Smooth muscle cell of bladder (primary cell): ENCODE measurements around the gene PKN3. TPM values are rescaled to one million over a fixed set of nuclear protein-coding genes. Genes with fewer than 3 reads are reported as not detected.

Experiments
- total RNA-seq: library from RNA; depleted of rRNA; stranded (reverse); fragments of >200 nt; gene quantifications from 2 replicates; pipeline ENCODE4 v1.2.3, GENCODE V29; 2014

Gene PKN3
- total RNA-seq: 0.55 and 0.85 TPM in 2 replicates

DNA sequence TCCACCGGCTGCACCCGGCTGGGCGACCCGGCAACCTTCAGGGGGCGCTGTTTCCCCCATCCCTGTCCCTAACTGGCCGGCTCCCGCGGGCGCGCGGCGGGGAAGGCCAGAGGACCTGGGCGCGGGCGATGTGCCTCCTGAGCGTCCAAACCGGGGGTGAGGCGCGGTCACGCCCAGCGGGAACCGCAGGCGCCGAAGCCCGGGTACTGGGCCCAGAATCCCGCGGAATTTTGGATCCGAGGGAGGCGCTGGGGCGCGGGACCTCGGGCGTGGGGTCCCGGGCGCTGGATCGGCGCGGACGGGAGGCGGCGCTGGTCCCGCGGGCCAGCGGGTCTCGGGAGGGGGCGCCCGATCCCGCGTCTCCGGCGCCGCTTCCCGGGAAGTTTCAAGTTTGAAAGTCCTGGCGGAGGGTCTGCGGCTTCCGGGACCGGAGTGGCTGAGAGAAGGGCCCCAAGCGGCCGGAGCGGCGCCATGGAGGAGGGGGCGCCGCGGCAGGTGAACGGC lies at the start of gene PKN3:
Gene PKN3, plus strand, starts transcription at position 59 of the 504 bp plus-strand sequence. Its CDS starts 413 bp downstream, at position 472.

DNA sequence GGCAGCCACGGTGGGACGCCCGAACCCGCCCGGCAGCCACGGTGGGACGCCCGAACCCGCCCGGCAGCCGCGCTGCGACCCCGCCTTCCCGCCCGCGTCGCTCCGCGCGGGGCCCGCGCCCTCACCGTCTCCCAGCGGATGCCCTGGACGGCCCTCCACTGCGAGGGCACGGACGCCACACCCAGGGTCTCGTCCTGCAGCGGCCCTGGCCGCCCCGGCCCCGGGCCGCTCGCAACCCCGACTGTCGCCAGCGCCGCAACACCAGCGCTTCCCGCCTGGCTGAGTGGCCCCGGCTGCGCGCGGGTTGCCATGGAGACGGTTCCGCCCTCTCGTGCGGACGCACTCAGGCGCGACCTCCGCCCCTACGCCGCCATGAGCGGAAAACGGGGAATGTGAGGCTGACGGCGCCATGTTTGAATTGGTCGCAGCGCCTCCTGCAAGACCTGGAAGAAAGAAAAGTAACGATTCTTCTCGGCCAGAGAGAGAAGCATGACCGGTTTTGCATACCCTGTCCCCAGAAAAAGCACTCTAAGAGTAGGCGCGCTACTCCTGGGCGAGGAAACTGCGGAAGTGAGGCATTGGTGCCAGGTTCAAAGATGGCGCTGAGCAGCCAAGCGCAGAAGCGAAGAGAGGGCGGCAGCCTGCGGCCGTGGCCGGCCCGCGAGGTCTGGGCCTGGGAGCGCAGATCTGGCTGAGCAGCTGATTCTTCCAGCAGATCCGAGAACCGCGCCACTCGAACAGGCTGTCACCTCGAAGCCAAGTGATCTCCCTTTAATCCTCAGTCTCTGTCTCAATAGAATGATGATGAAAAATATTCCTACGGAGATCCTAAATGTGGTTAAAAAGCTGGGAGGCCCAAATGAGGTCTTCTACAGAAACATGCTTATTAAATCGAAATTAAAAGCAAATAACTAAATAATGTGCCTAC lies 45.6 kb upstream of the PKN3 start, which contains the start of gene DYNC2I2:
Gene DYNC2I2, minus strand, starts transcription at position 432 of the 928 bp plus-strand sequence. Its CDS starts 121 bp downstream, at position 311.

DNA sequence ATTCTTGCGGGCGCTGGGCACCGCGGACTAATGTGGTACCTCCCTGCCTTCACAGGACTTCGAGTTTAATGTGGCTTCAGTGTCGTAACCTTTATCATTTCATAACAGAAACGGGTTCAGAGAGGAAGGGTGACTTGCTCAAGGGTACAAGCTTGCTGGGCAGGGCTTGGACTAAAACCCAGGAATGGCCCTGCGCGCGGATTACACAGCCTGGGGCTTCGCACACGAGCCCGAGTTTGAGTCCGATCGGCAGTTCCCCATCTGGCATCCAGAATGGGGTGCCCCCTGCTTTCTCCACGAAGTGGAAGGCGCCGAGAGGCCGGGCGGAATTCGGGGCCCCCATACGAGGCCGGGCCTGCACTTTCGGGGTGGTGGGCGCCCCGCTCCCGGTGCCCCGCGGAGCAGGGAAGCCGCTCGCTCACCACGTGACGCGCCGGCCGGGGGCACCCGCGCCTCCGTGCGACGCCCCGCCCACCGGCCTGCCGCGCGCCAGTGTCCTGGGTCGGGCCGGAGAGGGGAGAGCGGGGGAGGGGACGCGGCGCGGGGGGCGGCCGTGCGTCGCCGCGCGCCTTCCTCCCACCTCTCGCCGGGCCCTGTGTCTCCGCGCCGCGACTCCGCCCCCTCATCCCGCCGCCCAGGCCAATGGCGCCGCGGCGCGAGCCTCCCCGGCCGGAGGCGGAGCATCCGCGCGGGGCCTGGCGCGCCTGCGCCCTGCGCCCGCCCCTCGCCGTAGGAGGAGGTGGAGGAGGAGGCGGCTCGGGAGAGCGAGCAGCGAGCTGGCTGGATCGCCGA lies 13.6 kb upstream of the PKN3 start, which contains the start of gene SET:
Gene SET, plus strand, starts transcription at position 722 of the 792 bp plus-strand sequence. CDS start 361 bp downstream, outside the sequence.

DNA sequence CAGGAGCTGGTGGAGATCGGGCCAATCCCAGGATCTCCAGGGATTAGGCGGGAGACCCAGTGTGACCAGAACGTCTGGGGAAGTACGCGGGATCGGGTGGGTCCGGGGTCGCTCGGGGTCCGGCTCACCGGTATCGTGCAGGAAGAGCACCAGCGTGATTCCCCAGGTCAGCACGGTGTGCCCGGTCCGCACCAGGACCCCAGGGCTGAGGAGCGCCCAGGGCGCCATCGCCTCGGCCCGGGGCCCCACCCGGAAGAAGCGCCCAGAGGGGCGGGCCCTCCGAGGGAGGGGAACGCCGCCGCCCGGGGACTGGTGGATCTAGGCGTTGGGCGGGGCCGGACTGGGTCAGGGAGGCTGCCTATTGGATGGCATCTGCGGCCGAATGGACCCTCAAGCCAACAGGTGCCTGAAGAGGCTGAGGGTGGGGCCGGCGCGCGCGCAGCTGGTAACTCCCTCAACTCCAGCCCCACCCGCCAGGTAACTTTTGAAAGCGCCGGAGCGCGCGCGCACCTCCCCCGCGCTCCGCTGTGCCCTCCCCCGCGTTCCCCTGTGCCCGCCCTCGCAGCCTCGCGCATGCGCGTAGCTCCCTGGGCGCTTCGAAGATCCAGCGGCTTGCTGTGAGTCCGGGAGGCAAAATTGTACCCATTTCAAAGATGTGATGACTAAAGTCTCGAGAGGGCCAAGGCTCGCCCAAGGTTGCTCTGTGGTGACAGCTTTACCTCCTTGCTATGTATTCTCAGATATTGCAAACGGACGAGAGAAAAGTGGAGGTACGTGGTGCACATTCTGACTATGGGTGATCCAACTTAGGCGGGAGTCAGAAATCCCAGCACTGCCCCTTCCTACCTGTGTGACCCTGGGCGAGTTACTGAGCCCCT lies 21.8 kb downstream of the PKN3 start, which contains the start of gene ZDHHC12:
Gene ZDHHC12, minus strand, starts transcription at position 262 of the 878 bp plus-strand sequence. Its CDS starts 34 bp downstream, at position 228.

Other genes starting within 250 kb of the PKN3 start
- gene ODF2, start 246.5 kb upstream of the PKN3 start, total RNA-seq: 30.0 and 39.2 TPM in 2 replicates
- 16.6 and 20.1 TPM in 2 replicates for gene GLE1, start 197.8 kb upstream of the PKN3 start, total RNA-seq
- 321 and 365 TPM in 2 replicates for gene SPTAN1, start 149.9 kb upstream of the PKN3 start, total RNA-seq
- 23.5 and 25.1 TPM in 2 replicates for gene DYNC2I2, start 45.7 kb upstream of the PKN3 start, total RNA-seq
- 559 and 567 TPM in 2 replicates for gene SET, start 13.3 kb upstream of the PKN3 start, total RNA-seq
- 25.1 and 30.2 TPM in 2 replicates for gene ZDHHC12, start 21.6 kb downstream of the PKN3 start, total RNA-seq
- gene ZER1, start 69.4 kb downstream of the PKN3 start, total RNA-seq: 15.5 and 20.5 TPM in 2 replicates
- gene TBC1D13, start 84.8 kb downstream of the PKN3 start, total RNA-seq: 6.8 and 10.2 TPM in 2 replicates
- gene ENDOG, start 116.0 kb downstream of the PKN3 start, total RNA-seq: 15.4 and 17.8 TPM in 2 replicates
- gene SPOUT1, start 127.3 kb downstream of the PKN3 start, total RNA-seq: 7.0 and 12.3 TPM in 2 replicates
- gene KYAT1, start 179.4 kb downstream of the PKN3 start, total RNA-seq: 5.3 and 5.9 TPM in 2 replicates
- gene LRRC8A, start 179.6 kb downstream of the PKN3 start, total RNA-seq: 19.9 and 30.4 TPM in 2 replicates
- 6.4 and 7.6 TPM in 2 replicates for gene PHYHD1, start 218.5 kb downstream of the PKN3 start, total RNA-seq
- gene DOLK, start 245.1 kb downstream of the PKN3 start, total RNA-seq: 28.7 and 40.1 TPM in 2 replicates
- 19.8 and 23.4 TPM in 2 replicates for gene NUP188, start 245.2 kb downstream of the PKN3 start, total RNA-seq